ENCODE data around the gene ANKS4B. TPM values are rescaled to one million over a fixed set of nuclear protein-coding genes. Genes with fewer than 3 reads are reported as not detected.

Gene ANKS4B
- total RNA-seq, 1 donor from 2014 or later: not detected

DNA sequence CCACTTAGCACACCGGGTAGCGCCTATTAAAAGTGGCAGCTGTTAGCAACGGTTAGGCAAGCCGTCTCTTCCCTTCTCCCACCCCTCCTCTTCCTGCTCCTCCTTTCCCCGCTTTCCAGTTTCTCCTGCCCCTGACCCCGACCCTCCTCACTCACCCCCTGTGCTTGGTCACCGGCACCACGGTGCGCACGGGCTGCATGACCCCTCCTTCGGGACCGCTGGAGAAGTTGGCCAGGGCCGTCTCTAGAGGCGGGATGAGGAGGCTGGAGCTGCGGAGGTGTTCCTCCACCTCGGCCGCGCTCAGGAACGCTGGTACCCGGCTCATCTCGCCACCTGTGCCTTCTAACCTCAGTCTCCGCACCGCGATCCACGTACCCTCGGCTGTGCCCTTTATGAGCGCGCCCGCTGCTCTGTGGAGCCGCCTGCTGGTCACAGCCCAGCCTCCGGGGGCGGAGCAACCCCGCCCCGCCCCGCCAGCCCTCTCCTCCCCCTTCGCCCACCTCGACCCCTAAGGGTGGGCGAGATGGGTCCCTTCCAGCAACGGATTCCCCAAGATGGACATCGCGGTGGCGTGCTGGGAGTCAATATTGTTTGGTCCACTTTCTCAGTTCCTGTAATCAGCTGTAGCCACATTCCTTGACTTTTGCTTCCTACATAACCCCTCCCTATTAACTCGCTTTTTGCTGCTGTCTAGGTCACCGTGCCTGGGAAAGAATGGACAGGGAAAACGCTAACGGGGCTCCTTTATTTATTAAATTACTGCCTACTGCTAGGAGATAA lies 44.6 kb downstream of the ANKS4B start, which contains the start of gene CRYM:
CRYM (minus strand) TSS at position 364 of the 780 bp plus-strand sequence; CDS start at position 325, 39 bp downstream.
- Mint-ChIP-seq H3K27me3 (ENCODE audit: unreplicated experiment) (no peaks in the 10 kb centered on the region), H3K4me3 (ENCODE audit: unreplicated experiment) (peak within 1 kb of the TSS; percentile 79), H3K4me1 (ENCODE audit: low read depth, unreplicated experiment) (no peaks in the 10 kb centered on the region)

DNA sequence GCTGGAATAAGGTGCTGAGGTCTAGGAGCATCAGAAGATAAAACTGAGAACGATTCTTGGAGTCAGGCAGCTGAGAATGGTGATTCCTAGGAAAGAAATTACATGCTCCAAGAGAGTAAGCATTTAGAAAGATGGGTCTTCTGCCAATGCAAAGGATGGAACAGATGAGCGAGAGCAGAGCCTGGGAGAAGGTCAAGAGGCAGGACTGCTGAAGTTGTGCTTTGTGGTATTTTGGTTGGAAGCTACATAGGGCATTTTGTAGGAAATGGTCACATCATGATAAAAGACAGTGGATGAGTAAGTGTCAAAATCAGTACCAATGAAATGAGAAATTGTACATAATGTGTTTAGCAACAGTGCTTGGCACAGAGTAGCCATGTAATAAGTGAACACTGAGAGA lies 46.0 kb downstream of the ANKS4B start:
- Mint-ChIP-seq H3K4me3 (ENCODE audit: unreplicated experiment) (no peak overlapping the region), H3K36me3 (ENCODE audit: unreplicated experiment) (no peaks in the 10 kb centered on the region), H3K9me3 (ENCODE audit: unreplicated experiment) (peaks cover 2% of the 10 kb centered on the region), H3K4me1 (ENCODE audit: low read depth, unreplicated experiment) (no peaks in the 10 kb centered on the region), H3K27ac (ENCODE audit: unreplicated experiment) (no peak overlapping the region), H3K27me3 (ENCODE audit: unreplicated experiment) (peaks cover 2% of the 10 kb centered on the region)
- no peak for DNase-seq
- TF ChIP-seq, protein P1, sequence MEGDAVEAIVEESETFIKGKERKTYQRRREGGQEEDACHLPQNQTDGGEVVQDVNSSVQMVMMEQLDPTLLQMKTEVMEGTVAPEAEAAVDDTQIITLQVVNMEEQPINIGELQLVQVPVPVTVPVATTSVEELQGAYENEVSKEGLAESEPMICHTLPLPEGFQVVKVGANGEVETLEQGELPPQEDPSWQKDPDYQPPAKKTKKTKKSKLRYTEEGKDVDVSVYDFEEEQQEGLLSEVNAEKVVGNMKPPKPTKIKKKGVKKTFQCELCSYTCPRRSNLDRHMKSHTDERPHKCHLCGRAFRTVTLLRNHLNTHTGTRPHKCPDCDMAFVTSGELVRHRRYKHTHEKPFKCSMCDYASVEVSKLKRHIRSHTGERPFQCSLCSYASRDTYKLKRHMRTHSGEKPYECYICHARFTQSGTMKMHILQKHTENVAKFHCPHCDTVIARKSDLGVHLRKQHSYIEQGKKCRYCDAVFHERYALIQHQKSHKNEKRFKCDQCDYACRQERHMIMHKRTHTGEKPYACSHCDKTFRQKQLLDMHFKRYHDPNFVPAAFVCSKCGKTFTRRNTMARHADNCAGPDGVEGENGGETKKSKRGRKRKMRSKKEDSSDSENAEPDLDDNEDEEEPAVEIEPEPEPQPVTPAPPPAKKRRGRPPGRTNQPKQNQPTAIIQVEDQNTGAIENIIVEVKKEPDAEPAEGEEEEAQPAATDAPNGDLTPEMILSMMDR (IDR thresholded peaks at IDR 0.05; ENCODE audit: partially characterized antibody, unreplicated experiment): no peak

More for the DNA sequence above, 44.6 kb downstream of the ANKS4B start, which contains the start of gene CRYM:
- H3K27ac Mint-ChIP-seq (ENCODE audit: unreplicated experiment): no peak within 1 kb of the TSS
- TF ChIP-seq, protein P1 (IDR thresholded peaks at IDR 0.05; ENCODE audit: partially characterized antibody, unreplicated experiment): peak; percentile 77
- H3K9me3 Mint-ChIP-seq (ENCODE audit: unreplicated experiment): no peaks in the 10 kb centered on the region
- no peaks in the 10 kb centered on the region for H3K36me3 Mint-ChIP-seq (ENCODE audit: unreplicated experiment)
- peak; percentile 82 for DNase-seq

DNA sequence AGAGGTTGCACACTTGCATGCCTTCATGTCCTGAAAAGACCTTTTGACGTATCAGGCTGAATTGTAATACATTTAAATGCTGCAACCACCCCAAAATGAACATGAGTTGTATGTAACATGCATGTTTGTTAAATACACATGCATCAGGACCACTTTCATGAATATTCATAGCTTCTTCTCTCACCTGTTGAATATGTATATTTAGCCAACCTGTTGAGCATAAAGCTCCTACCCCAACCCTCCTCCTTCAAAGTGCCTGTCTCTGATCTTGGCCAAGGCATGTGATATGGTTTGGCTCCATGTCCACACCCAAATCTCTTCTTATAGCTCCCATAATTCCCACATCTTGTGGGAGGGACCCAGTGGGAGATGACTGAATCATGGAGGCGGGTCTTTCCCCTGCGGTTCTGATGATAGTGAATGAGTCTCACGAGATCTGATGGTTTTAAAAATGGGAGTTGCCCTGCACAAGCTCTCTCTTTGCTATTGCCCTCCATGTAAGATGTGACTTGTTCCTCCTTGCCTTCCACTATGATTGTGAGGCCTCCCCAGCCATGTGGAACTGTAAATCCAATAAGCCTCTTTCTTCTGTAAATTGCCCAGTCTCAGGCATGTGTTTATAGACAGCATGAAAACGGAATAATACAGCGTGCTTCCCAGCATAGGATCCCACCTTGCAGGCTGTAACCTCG lies 48.3 kb downstream of the ANKS4B start:
- DNase-seq: no peak
- peaks cover 2% of the 10 kb centered on the region for H3K27me3 Mint-ChIP-seq (ENCODE audit: unreplicated experiment)
- TF ChIP-seq, protein P1 (IDR thresholded peaks at IDR 0.05; ENCODE audit: partially characterized antibody, unreplicated experiment): no peak
- peaks cover 2% of the 10 kb centered on the region for H3K9me3 Mint-ChIP-seq (ENCODE audit: unreplicated experiment)
- no peaks in the 10 kb centered on the region for H3K4me1 Mint-ChIP-seq (ENCODE audit: low read depth, unreplicated experiment)
- no peak overlapping the region for H3K4me3 Mint-ChIP-seq (ENCODE audit: unreplicated experiment)
- H3K27ac Mint-ChIP-seq (ENCODE audit: unreplicated experiment): no peak overlapping the region
- H3K36me3 Mint-ChIP-seq (ENCODE audit: unreplicated experiment): no peaks in the 10 kb centered on the region

DNA sequence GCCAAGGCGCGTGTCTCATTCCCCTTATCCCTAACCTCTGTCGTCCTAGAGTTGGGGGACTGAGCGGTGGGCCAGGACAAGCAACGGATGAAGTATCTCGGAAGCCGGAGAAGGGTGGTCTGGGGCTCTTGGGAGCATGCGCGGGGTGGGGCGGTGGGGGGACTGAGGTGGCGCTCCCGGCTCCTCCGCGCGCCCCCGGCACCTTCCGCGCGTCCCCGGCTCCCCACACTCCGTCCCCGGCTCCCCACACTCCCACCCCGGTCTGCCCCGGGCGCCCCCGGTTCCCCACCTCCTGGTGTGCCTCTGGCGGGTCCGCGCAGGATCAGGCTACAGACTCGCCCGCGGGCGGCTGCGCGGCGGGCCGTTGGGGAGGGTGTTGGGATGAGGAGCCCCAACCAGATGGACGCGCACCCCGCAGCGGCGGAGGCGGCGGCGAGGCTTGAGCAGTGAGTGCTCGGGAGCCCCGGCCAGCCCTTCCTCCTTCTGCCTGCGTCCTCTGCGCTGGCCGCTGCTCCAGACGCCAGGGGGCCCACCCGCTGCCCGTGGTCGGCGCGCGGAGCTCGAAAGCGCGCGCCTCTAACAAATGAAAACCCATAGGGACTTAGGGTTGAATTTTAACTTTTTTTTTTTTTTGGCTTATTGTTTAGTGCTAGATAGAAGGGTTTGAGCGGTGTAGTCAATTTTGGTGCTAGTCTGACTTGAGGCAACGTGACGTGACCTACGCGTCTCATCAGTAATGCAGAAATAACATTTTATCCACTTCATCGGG lies 50.2 kb downstream of the ANKS4B start:
- Mint-ChIP-seq H3K27me3 (ENCODE audit: unreplicated experiment) (peaks cover 4% of the 10 kb centered on the region), H3K4me3 (ENCODE audit: unreplicated experiment) (peak overlapping the region; percentile 86), H3K4me1 (ENCODE audit: low read depth, unreplicated experiment) (no peaks in the 10 kb centered on the region), H3K27ac (ENCODE audit: unreplicated experiment) (no peak overlapping the region), H3K36me3 (ENCODE audit: unreplicated experiment) (no peaks in the 10 kb centered on the region), H3K9me3 (ENCODE audit: unreplicated experiment) (peaks cover 2% of the 10 kb centered on the region)
- TF ChIP-seq, protein P1 (IDR thresholded peaks at IDR 0.05; ENCODE audit: partially characterized antibody, unreplicated experiment): peak; percentile 36
- peak; percentile 77 for DNase-seq

All from glutamatergic neuron (in vitro differentiated cells).